Head of caudate nucleus (tissue), 42 donors: ENCODE measurements around the gene DSPP.
"Not testable (repeated sequence)": the region's sequence is repeated elsewhere in the genome, so short reads cannot be mapped to it uniquely, and the experiment has no call there.

ENCODE experiments used
- DNase-seq, 42 donors: peaks; one replicate each; pipeline versions ENCODE4 v3.0.0 to v3.0.0-alpha.2; 2020 to 2021; ENCODE audit warnings: mixed read lengths in 7 of 42
- intact Hi-C: fragments of 100-400 bp; cut with DNase I; formaldehyde crosslinking; loops from one replicate; pipeline ENCODE4 v1.15.0; 2022

Gene DSPP

DNA sequence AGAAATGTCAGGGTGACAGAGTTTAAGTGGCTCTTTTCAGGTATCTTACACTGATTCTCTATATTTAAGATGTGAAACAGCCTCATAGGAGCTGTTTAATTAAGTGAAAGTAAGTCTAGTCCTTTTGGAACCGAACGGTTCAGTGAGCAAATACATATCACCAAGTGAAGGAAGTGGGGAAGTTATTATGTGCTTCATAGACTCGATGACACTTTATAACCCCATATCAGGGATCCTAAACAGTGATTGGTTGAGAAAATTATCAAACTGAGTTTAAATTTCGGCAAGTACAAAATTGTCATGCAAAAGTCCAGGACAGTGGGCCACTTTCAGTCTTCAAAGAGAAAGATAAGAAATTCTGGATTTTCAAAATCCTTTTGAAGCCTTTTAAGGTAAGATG, at the start of gene DSPP:
DSPP (plus strand) TSS at position 301 of the 400 bp plus-strand sequence. CDS start 2,380 bp downstream, outside the sequence.
- DNase-seq = no peak
- intact Hi-C loops = no loop called here

DNA sequence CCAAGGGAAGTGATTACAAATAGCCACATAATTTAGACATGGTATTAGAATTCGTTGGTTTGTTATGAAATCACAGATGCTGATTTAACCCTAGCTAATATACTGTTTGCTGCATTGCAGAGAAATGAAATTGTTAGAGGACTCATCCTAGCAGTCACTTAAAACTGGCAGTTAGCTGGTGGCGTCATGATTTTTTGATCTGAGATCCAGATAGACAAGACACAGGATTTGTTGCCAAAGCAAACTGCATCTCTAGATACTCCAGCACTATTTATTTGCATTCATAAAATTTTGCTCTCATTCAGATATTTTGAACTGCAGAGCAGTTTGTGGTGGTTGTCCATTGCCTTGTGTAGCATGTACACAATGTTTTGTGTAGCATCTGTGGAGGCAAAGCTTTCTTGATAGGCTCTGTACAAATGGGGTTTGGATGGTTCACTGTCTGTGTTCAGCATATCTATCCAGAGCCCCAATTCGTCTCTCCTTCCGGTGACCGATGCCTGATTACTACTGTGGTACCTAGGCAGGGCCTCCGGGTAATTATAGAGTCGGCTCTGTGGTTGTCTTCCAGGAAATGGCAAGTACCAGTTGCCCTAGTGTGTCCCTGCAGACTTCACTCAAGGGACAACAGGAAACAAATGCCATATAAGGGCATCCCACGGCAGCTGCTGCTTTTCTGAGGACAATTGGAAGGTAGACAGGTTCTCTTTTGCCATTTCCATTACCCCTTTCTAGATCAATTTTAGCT, 49.1 kb upstream of the DSPP start:
- intact Hi-C loops = no loop called here
- no peak for DNase-seq

DNA sequence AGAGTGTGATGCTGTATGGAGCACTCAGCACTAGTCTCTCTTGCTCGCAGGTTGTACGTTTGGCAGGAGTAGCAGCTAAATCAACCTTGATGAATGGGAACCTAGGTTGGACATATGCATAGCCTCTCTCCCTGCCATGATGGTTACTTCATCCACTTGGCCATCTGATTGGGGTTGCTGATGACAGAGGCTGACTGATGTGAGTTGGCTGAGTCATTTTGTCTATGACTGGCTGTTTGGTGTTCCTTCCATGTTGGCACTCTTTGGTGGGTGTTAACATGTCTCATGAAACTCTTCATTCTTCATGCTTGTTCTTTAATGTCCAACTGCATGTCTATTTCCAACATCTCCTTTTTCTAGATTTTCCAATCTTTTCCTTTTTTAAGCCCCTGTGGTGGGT, 47.5 kb upstream of the DSPP start:
- no peak for DNase-seq
- intact Hi-C loops = no loop called here

- no peak for DNase-seq
- intact Hi-C loops = no loop called here
Observed at GRCh38 chr4:87565746-87566145, 42.6 kb upstream of the DSPP start.

- DNase-seq = no peak
Observed at GRCh38 chr4:87566276-87566675, 42.1 kb upstream of the DSPP start.

DNA sequence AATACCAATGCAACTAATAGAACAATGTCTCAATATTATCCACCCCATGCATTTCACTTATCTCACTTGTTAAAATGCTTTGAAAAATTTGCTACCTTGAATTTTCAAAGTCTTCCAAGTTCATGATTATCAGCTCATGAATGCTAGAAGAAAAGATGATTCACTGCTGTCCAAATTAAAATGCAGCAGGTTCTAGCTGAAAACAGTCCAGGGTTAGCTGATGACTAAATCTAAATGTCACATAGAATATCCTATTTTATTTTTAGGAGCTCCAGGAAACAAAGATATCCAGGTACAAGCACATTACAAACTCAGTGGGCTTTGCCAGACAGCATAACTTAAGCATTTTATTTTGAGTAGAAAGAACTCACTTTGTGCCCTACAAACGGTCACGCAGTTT, 41.1 kb upstream of the DSPP start:
- intact Hi-C loops = no loop called here
- DNase-seq = no peak

More at GRCh38 chr4:87566276-87566675, 42.1 kb upstream of the DSPP start:
- intact Hi-C loops = no loop called here

GRCh38 chr4:87570290-87570805, 38.0 kb upstream of the DSPP start:
- DNase-seq = no peak
- intact Hi-C loops = no loop called here

DNA sequence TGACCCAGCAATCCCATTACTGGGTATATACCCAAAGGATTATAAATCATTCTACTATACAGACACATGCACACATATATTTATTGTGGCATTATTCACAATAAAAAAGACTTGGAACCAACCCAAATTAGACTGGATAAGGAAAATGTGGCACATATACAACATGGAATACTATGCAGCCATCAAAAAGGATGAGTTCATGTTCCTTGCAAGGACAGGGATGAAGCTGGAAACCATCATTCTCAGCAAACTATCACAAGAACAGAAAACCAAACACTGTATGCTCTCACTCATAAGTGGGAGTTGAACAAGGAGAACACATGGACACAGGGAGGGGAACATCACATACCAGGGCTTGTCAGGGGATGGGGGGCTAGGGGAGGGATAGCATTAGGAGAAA, 34.0 kb upstream of the DSPP start:
- intact Hi-C loops, DNase-seq: not testable (repeated sequence)

DNA sequence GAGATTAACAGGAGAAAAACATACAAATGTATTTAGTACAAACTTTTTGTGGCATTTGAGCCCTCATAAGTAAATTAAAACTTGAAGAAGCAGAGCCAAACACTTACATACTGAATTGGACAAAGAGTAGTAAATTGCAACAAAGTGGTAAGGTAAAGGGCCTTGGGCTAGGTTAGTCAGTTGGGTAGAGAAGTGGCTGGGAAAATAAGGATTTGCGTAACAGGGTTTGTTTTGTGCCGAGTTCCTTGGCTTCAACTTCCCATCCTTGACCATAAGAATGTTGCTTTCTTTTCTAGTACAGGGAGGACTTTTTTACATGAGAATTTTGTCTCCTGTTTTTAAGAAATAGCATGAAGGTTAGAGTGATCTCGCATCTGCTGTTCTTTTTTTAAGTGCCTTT, 33.3 kb upstream of the DSPP start:
- intact Hi-C loops = no loop called here
- DNase-seq = no peak

DNA sequence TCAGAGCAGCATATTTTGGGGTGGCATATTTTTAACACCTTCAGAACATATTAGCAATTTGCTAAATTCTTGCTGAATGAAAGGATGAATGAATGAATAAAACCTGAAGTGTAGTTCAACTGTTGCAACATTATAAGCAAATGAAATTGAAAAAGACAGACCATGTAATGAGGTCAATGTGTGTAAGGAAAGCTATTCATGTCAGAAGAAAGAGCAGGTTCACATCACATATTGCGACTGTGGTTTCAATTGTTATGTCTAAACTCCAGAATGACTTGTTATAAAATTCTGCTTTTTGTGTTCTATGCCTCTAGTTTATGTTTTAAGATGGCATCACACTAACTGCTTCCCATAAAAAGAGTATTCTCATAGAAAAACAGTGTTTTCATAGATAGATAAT, 32.9 kb upstream of the DSPP start:
- intact Hi-C loops = no loop called here
- DNase-seq = no peak

- intact Hi-C loops = no loop called here
- no peak for DNase-seq
Observed at GRCh38 chr4:87575983-87576382, 32.3 kb upstream of the DSPP start.

GRCh38 chr4:87579478-87579877, 28.9 kb upstream of the DSPP start:
- intact Hi-C loops = no loop called here
- no peak for DNase-seq

DNA sequence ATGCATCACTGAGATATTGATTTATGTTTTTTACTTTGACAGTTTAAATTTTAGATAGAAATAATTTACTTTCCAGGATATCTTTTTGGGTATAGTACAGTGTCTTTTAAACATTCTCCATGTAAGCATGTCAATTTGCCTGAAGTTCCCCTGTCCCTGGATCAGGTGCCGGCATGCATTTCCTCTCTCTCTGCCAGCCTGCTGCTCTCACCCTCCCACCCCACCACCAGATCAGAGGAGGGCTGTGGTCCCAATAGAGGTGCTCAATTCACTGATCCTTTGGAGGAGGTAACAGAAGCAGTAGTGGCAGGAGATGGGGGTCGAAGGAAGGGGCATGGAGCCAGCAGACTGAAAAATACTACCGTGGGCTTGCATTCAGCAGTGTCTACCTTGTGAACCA, 28.3 kb upstream of the DSPP start:
- no peak for DNase-seq

GRCh38 chr4:87584222-87584908, 24.0 kb upstream of the DSPP start:
- no peak for DNase-seq
- intact Hi-C loops = no loop called here

More for the DNA sequence above, 28.3 kb upstream of the DSPP start:
- intact Hi-C loops = no loop called here

GRCh38 chr4:87589531-87589930, 18.8 kb upstream of the DSPP start:
- intact Hi-C loops = no loop called here
- no peak for DNase-seq

GRCh38 chr4:87592124-87592523, 16.2 kb upstream of the DSPP start:
- DNase-seq = no peak
- intact Hi-C loops = no loop called here

GRCh38 chr4:87601361-87601760, 7.0 kb upstream of the DSPP start:
- DNase-seq = no peak
- intact Hi-C loops = no loop called here

DNA sequence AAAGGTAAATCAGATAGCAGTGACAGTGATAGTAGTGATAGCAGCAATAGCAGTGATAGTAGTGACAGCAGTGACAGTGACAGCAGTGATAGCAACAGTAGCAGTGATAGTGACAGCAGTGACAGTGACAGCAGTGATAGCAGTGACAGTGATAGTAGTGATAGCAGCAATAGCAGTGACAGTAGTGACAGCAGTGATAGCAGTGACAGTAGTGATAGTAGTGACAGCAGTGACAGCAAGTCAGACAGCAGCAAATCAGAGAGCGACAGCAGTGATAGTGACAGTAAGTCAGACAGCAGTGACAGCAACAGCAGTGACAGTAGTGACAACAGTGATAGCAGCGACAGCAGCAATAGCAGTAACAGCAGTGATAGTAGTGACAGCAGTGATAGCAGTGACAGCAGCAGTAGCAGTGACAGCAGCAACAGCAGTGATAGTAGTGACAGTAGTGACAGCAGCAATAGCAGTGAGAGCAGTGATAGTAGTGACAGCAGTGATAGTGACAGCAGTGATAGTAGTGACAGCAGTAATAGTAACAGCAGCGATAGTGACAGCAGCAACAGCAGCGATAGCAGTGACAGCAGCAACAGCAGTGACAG, 6.1 kb downstream of the DSPP start:
- intact Hi-C loops = no loop called here
- no peak for DNase-seq

DNA sequence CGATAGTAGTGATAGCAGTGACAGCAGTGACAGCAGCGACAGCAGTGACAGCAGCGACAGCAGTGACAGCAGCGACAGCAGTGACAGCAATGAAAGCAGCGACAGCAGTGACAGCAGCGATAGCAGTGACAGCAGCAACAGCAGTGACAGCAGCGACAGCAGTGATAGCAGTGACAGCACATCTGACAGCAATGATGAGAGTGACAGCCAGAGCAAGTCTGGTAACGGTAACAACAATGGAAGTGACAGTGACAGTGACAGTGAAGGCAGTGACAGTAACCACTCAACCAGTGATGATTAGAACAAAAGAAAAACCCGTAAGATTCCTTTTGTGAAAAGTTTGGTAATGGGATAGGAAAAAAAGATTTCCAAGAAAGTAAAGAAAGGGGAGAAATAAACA, 7.9 kb downstream of the DSPP start:
- intact Hi-C loops = no loop called here
- no peak for DNase-seq

DNA sequence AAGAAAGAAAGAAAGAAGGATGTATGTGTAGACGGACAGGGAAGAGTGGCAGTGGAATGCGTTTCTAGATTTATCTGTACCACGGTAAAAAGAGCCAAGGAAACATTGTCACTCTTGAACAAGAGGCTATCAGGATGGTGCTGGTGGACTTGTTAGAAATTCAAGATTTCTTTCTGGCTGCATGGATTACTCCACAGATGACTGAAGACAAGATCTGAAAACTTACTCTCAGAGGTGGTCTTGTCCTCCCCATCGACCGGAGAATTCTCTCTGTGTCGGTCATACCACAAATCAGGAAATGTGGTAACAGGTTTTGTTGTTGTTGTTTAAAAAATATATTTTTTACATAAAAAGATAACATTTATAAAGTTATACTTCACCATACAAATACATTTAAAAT, 11.8 kb downstream of the DSPP start:
- intact Hi-C loops = no loop called here
- no peak for DNase-seq
